A549 (cell line): Measurements from ENCODE around the gene SLC24A3. TPM values are rescaled to one million over a fixed set of nuclear protein-coding genes. Genes with fewer than 3 reads are reported as not detected.
A peak's percentile ranks its signal among the peaks of the same experiment; 100 is the strongest.

Source experiments
- ATAC-seq, 2 experiments: fragments of 200-7000 bp in 1 of 2; fragments of >200 bp in 1 of 2; cut with Nextera tagmentation in 1 of 2; cut with Tn5 transposase in 1 of 2; 3 replicates each; pipeline versions ENCODE4 v1.8.0 to v1.9.1; 2018 to 2020; ENCODE audit warnings: mild to moderate bottlenecking in 1 of 2, moderate library complexity in 1 of 2
- CTCF ChIA-PET: fragments of 300-600 bp; sonication (Branson Sonifier 250); formaldehyde crosslinking; extraction: SDS; loops from one replicate; lab custom pipeline; 2021; ENCODE audit warnings: antibody characterized with exemption, inconsistent platforms; lab: Yijun Ruan, JAX
- POLR2A ChIA-PET: fragments of 350-600 bp; formaldehyde crosslinking; extraction: SDS; loops from one replicate; lab custom pipeline; 2021; ENCODE audit warnings: antibody characterized with exemption, inconsistent platforms; lab: Yijun Ruan, JAX
- DNase-seq, 2 experiments: peaks; one replicate each; pipeline versions ENCODE4 v3.0.0 to v3.0.0-alpha.2; 2011 to 2016; ENCODE audit warnings: low read depth in 1 of 2, low spot score in 1 of 2
- FAIRE-seq: peaks from 2 replicates; lab custom pipeline; 2011; peaks lifted over from hg19 to GRCh38; lab: Jason Lieb, UNC
- H3K27ac ChIP-seq, 2 experiments: fragments of >200 bp; sonication (Bioruptor Twin); formaldehyde crosslinking; 3 replicates each; pipeline ENCODE4 v1.5.1; 2016 to 2017
- H3K4me1 ChIP-seq: fragments of >200 bp; sonication (Bioruptor Twin); formaldehyde crosslinking; 3 replicates; pipeline ENCODE4 v1.6.1; 2016
- H3K4me2 ChIP-seq: fragments of >200 bp; sonication (Bioruptor Twin); formaldehyde crosslinking; 3 replicates; pipeline ENCODE4 v1.6.1; 2016
- H3K4me3 ChIP-seq: fragments of >200 bp; sonication (Bioruptor Twin); formaldehyde crosslinking; 3 replicates; pipeline ENCODE4 v1.5.1; 2016
- H3K9me3 ChIP-seq: fragments of >200 bp; sonication (Bioruptor Twin); formaldehyde crosslinking; 3 replicates; pipeline ENCODE4 v1.6.1; 2016
- ATOH8 ChIP-seq: fragments of 250-450 bp; sonication (Bioruptor Pico); IDR thresholded peaks from 2 replicates; pipeline ENCODE4 v1.5.0; 2020; ENCODE audit warnings: low read depth, mild to moderate bottlenecking, moderate library complexity
- E2F6 ChIP-seq: IDR thresholded peaks from 2 replicates; pipeline ENCODE4 v1.6.1; 2012; ENCODE audit warnings: low read depth, borderline replicate concordance
- EP300 ChIP-seq, 2 experiments: fragments of >200 bp; sonication (Bioruptor Twin); formaldehyde crosslinking; IDR thresholded peaks; 2 replicates in 1 of 2; 3 replicates in 1 of 2; pipeline ENCODE4 v1.6.1; 2016 to 2017
- FOSL2 ChIP-seq, 2 experiments: fragments of 450-650 bp in 1 of 2; fragments of >200 bp in 1 of 2; sonication (Bioruptor Twin) in 1 of 2; formaldehyde crosslinking; IDR thresholded peaks; 2 replicates each; pipeline versions ENCODE4 v1.5.0 to v1.6.1; 2016 to 2020; ENCODE audit warnings: mild to moderate bottlenecking in 1 of 2, moderate library complexity in 1 of 2
- FOXS1 ChIP-seq: fragments of 250-450 bp; sonication (Bioruptor Pico); IDR thresholded peaks from 2 replicates; pipeline ENCODE4 v1.5.0; 2020; ENCODE audit warnings: mild to moderate bottlenecking, moderate library complexity
- HEYL ChIP-seq: fragments of 250-450 bp; sonication (Bioruptor Pico); IDR thresholded peaks from 2 replicates; pipeline ENCODE4 v1.8.0; 2021; ENCODE audit warnings: mild to moderate bottlenecking, moderate library complexity
- HOXB5 ChIP-seq: fragments of 250-450 bp; sonication (Bioruptor Pico); IDR thresholded peaks from 2 replicates; pipeline ENCODE4 v1.5.0; 2020; ENCODE audit warnings: mild to moderate bottlenecking, moderate library complexity
- JUN ChIP-seq, 2 experiments: fragments of >200 bp; sonication (Bioruptor Twin); formaldehyde crosslinking; IDR thresholded peaks; 2 replicates in 1 of 2; 3 replicates in 1 of 2; pipeline ENCODE4 v1.6.1; 2016 to 2017
- KDM1A ChIP-seq: fragments of 200-600 bp; sonication (generic); IDR thresholded peaks from 2 replicates; pipeline ENCODE4 v1.6.1; 2016; ENCODE audit warnings: low read depth, mild to moderate bottlenecking
- KDM5A ChIP-seq: fragments of 200-600 bp; sonication (generic); IDR thresholded peaks from 2 replicates; pipeline ENCODE4 v1.6.1; 2016; ENCODE audit warnings: antibody characterized with exemption, mild to moderate bottlenecking
- MAX ChIP-seq: IDR thresholded peaks from 2 replicates; pipeline ENCODE4 v1.6.1; 2012
- MYC ChIP-seq: IDR thresholded peaks from 2 replicates; pipeline ENCODE4 v1.6.1; 2012; ENCODE audit warnings: mild to moderate bottlenecking, inconsistent platforms, low read length, improper control_type of control experiment, borderline replicate concordance
- NPAS2 ChIP-seq: fragments of 250-450 bp; sonication (Bioruptor Pico); IDR thresholded peaks from 2 replicates; pipeline ENCODE4 v1.8.0; 2022; ENCODE audit warnings: mild to moderate bottlenecking, moderate library complexity, borderline replicate concordance
- PHF8 ChIP-seq: fragments of 200-600 bp; sonication (generic); IDR thresholded peaks from 2 replicates; pipeline ENCODE4 v1.6.1; 2016; ENCODE audit warnings: low read depth, mild to moderate bottlenecking, antibody characterized with exemption, moderate library complexity, borderline replicate concordance
- POLR2A ChIP-seq: IDR thresholded peaks from 2 replicates; pipeline ENCODE4 v1.6.1; 2012; ENCODE audit warnings: mild to moderate bottlenecking, low read length
- RAD21 ChIP-seq, 2 experiments: fragments of >200 bp in 1 of 2; sonication (Bioruptor Twin) in 1 of 2; formaldehyde crosslinking in 1 of 2; IDR thresholded peaks in 1 of 2; conservative IDR thresholded peaks in 1 of 2; 2 replicates in 1 of 2; 3 replicates in 1 of 2; pipeline ENCODE4 v1.6.1; 2012 to 2018; ENCODE audit warnings: inconsistent platforms in 1 of 2
- RCOR1 ChIP-seq: fragments of 150-350 bp; IDR thresholded peaks from 2 replicates; pipeline ENCODE4 v1.6.1; 2014; ENCODE audit warnings: antibody characterized with exemption, low read length, low read depth
- RNF2 ChIP-seq: fragments of 200-600 bp; sonication (generic); IDR thresholded peaks from 2 replicates; pipeline ENCODE4 v1.6.1; 2016; ENCODE audit warnings: low read depth, mild to moderate bottlenecking, antibody characterized with exemption, moderate library complexity, borderline replicate concordance
- TFCP2L1 ChIP-seq: fragments of 250-450 bp; sonication (Bioruptor Pico); IDR thresholded peaks from 2 replicates; pipeline ENCODE4 v1.5.0; 2021; ENCODE audit warnings: mild to moderate bottlenecking
- ZSCAN20 ChIP-seq: fragments of 250-450 bp; sonication (Bioruptor Pico); IDR thresholded peaks from 2 replicates; pipeline ENCODE4 v1.8.0; 2022; ENCODE audit warnings: mild to moderate bottlenecking, moderate library complexity
- WGBS: methylation state at CpG from one replicate; pipeline ENCODE4 v1.1.6; 2017; ENCODE audit errors: missing lambda C conversion rate; 5-methylcytosine and 5-hydroxymethylcytosine counted together
- polyA plus RNA-seq, 4 experiments: library from polyadenylated mRNA; depleted of rRNA in 3 of 4; stranded (reverse); fragments of >200 nt; fragmentation: RNase III in 1 of 4; extraction: RNeasy Plus Mini Kit Qiagen cat#74134 plus additional on column Dnase treatment in 1 of 4; gene quantifications; 2 replicates in 3 of 4; 3 replicates in 1 of 4; pipeline ENCODE4 v1.2.3, GENCODE V29; 2011 to 2017
- TF ChIP-seq, protein P1 (sequence below): fragments of >200 bp; sonication (Bioruptor Twin); formaldehyde crosslinking; IDR thresholded peaks from 2 replicates; pipeline ENCODE4 v1.6.1; 2016
- TF ChIP-seq, protein P2 (sequence below): fragments of 200-600 bp; sonication (generic); IDR thresholded peaks from 2 replicates; pipeline ENCODE4 v1.6.1; 2016; ENCODE audit warnings: antibody characterized with exemption, mild to moderate bottlenecking, moderate library complexity
- TF ChIP-seq, protein P3 (sequence below): fragments of 250-450 bp; sonication (Bioruptor Pico); IDR thresholded peaks from 2 replicates; pipeline ENCODE4 v1.5.0; 2021; ENCODE audit warnings: mild to moderate bottlenecking, moderate library complexity, borderline replicate concordance

The SLC24A3 gene
- polyA plus RNA-seq, 2 of the 4 experiments (the other 2 are of a cell fraction) = 0.08 TPM; not detected in 1

DNA sequence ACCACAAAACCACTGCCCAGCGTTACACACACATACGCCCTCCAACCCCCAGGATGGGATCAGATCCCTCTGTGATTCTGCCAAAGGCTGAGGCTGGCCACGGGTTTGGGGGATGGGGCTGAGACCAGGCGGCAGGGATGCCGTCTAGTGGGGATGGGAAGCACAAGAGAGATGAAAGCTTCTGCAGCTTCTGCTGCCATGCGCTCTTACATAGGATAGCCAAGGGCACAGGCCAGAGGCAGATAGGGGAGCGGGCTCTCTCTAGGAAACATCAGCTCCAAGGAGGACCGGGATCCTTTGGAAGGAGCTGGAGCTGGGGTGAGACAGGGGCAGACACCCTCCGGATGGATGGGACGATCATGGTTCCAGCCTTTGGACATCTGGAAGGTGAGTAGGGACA lies 526.9 kb downstream of the SLC24A3 start:
- H3K4me2 ChIP-seq = no peak overlapping the region
- FAIRE-seq (no peak), DNase-seq (no peak)
- H3K27ac ChIP-seq = peak overlapping the region in 1 of 2 experiments; percentile 59; a peak in 3 of 6 replicates
- WGBS = 94% methylated on average over 10 of the region's 10 CpGs
- ChIA-PET CTCF (interaction anchor here (1.1 to 1.2 kb wide), 2 partner anchors 43 to 45 kb away, joined by 3 to 4 read pairs; no protein-coding TSS in a partner anchor), POLR2A (no interaction called here)
- H3K9me3 ChIP-seq = no peaks in the 10 kb centered on the region
- TF ChIP-seq, protein P1, sequence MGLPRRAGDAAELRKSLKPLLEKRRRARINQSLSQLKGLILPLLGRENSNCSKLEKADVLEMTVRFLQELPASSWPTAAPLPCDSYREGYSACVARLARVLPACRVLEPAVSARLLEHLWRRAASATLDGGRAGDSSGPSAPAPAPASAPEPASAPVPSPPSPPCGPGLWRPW = no peak
- TF ChIP-seq KDM5A (no peak), MYC (no peak), HOXB5 (no peak), ATOH8 (CRISPR knock-in tag) (no peak), POLR2A (no peak), HEYL (CRISPR knock-in tag) (no peak), JUN (IDR thresholded peaks at IDR 0.05) (no peak)
- TF ChIP-seq, all 56 proteins: peak for 0
- H3K4me1 ChIP-seq = peaks cover 39% of the 10 kb centered on the region
- no peak overlapping the region for H3K4me3 ChIP-seq
- no peak for ATAC-seq

DNA sequence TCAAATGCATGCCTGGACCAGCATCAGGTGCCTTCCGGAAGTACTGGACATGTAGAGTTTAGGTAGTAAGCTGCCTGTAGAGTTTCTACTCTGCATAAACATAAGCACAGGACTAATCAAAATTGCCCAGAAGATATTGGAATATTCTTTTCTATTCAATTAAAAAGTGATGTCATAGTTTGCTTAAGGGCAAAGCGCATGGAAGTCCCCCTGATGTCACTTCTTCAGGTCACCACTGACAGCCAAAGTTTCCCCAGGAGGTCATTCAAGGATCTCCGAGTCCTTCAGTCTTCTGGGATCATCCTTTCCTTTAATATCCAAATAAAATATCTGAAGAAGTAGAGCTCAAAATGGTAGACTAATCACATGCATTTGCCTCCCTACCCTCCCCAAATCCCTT lies 528.1 kb downstream of the SLC24A3 start:
- Histone ChIP-seq H3K4me2 (no peak overlapping the region), H3K9me3 (peaks cover 1% of the 10 kb centered on the region; the same call in 2 of the 3 replicates), H3K27ac (no peak overlapping the region), H3K4me3 (no peak overlapping the region), H3K4me1 (peaks cover 28% of the 10 kb centered on the region)
- ChIA-PET CTCF (no interaction called here), POLR2A (no interaction called here)
- no peak for TF ChIP-seq E2F6
- no peak for TF ChIP-seq TFCP2L1 (CRISPR knock-in tag)
- no peak for TF ChIP-seq ATOH8 (CRISPR knock-in tag)
- TF ChIP-seq RNF2 = no peak
- TF ChIP-seq MAX = no peak
- TF ChIP-seq RAD21 (conservative IDR thresholded peaks at IDR 0.05 in 1 of 2, IDR thresholded peaks at IDR 0.05 in 1 of 2) = no peak
- TF ChIP-seq PHF8 = no peak
- no peak for TF ChIP-seq EP300 (IDR thresholded peaks at IDR 0.05)
- no peak for TF ChIP-seq NPAS2 (CRISPR knock-in tag)
- no peak for TF ChIP-seq ZSCAN20
- no peak for TF ChIP-seq HOXB5
- TF ChIP-seq RCOR1 = no peak
- TF ChIP-seq FOXS1 = no peak
- no peak for FAIRE-seq
- ATAC-seq = no peak
- 95% methylated on average over 3 of the region's 3 CpGs for WGBS
- no peak for DNase-seq

DNA sequence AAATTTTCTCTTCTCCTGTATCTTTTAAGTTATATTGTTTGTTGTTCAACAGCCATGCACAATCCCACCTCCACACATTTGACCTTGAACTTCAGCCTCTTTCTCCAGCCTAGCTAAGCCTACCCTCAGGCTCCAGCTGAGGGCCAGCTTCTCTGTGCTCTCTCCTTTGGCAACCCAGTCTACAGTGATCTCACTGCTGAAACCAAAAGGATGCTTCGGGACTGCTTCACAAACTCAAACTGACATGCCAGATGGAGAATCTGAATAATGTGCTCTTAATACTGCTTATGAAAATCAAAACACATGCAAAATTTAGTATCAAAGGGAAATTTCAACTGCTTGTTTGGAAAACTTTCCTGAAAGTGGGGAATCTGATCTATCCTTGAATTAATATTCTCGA lies 529.5 kb downstream of the SLC24A3 start:
- H3K4me1 ChIP-seq = peaks cover 14% of the 10 kb centered on the region
- FAIRE-seq (no peak), ATAC-seq (no peak), DNase-seq (no peak)
- 91% methylated on average over 2 of the region's 2 CpGs for WGBS
- CTCF ChIA-PET = interaction anchor here (1.6 to 1.7 kb wide), 2 partner anchors 18 to 43 kb away, joined by 3 to 4 read pairs; no protein-coding TSS in a partner anchor
- POLR2A ChIA-PET = interaction anchor here (1.4 kb wide), 1 partner anchor 16 kb away, joined by 5 read pairs; the partner anchor contains the start of gene RIN2
- no peak overlapping the region for H3K4me2 ChIP-seq
- H3K9me3 ChIP-seq = peaks cover 6% of the 10 kb centered on the region; the same call in 2 of the 3 replicates
- H3K27ac ChIP-seq = 0 out of 6 replicates have a peak overlapping the region, but pooled peaks of 1 of the 2 experiments have one; percentile 10
- no peak overlapping the region for H3K4me3 ChIP-seq
- TF ChIP-seq E2F6 = no peak
- TF ChIP-seq, protein P2, sequence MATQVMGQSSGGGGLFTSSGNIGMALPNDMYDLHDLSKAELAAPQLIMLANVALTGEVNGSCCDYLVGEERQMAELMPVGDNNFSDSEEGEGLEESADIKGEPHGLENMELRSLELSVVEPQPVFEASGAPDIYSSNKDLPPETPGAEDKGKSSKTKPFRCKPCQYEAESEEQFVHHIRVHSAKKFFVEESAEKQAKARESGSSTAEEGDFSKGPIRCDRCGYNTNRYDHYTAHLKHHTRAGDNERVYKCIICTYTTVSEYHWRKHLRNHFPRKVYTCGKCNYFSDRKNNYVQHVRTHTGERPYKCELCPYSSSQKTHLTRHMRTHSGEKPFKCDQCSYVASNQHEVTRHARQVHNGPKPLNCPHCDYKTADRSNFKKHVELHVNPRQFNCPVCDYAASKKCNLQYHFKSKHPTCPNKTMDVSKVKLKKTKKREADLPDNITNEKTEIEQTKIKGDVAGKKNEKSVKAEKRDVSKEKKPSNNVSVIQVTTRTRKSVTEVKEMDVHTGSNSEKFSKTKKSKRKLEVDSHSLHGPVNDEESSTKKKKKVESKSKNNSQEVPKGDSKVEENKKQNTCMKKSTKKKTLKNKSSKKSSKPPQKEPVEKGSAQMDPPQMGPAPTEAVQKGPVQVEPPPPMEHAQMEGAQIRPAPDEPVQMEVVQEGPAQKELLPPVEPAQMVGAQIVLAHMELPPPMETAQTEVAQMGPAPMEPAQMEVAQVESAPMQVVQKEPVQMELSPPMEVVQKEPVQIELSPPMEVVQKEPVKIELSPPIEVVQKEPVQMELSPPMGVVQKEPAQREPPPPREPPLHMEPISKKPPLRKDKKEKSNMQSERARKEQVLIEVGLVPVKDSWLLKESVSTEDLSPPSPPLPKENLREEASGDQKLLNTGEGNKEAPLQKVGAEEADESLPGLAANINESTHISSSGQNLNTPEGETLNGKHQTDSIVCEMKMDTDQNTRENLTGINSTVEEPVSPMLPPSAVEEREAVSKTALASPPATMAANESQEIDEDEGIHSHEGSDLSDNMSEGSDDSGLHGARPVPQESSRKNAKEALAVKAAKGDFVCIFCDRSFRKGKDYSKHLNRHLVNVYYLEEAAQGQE = no peak
- TF ChIP-seq, protein P3, sequence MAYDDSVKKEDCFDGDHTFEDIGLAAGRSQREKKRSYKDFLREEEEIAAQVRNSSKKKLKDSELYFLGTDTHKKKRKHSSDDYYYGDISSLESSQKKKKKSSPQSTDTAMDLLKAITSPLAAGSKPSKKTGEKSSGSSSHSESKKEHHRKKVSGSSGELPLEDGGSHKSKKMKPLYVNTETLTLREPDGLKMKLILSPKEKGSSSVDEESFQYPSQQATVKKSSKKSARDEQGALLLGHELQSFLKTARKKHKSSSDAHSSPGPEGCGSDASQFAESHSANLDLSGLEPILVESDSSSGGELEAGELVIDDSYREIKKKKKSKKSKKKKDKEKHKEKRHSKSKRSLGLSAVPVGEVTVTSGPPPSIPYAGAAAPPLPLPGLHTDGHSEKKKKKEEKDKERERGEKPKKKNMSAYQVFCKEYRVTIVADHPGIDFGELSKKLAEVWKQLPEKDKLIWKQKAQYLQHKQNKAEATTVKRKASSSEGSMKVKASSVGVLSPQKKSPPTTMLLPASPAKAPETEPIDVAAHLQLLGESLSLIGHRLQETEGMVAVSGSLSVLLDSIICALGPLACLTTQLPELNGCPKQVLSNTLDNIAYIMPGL (CRISPR knock-in tag) = no peak
- no peak for TF ChIP-seq KDM1A
- TF ChIP-seq PHF8 = no peak
- no peak for TF ChIP-seq NPAS2 (CRISPR knock-in tag)
- TF ChIP-seq FOSL2 (IDR thresholded peaks at IDR 0.05) = no peak
- no peak for TF ChIP-seq FOSL2 (CRISPR knock-in tag; IDR thresholded peaks at IDR 0.05)
